Kidney epithelial cell (primary cell): ENCODE data around the gene LRCH4. TPM values are rescaled to one million over a fixed set of nuclear protein-coding genes. Genes with fewer than 3 reads are reported as not detected.

Experiments
- DNase-seq: peaks from one replicate; pipeline ENCODE4 v3.0.0-alpha.2; 2010; ENCODE audit warnings: low read depth
- H3K27me3 ChIP-seq: 2 replicates; pipeline ENCODE4 v1.6.0; 2011; ENCODE audit warnings: low read length; ENCODE audit not compliant: control insufficient read depth, insufficient read depth
- H3K36me3 ChIP-seq: 2 replicates; pipeline ENCODE4 v1.5.1; 2011; ENCODE audit warnings: low read length; ENCODE audit not compliant: control insufficient read depth, insufficient read depth
- H3K4me3 ChIP-seq: 2 replicates; pipeline ENCODE4 v1.5.1; 2011; ENCODE audit warnings: low read depth, mild to moderate bottlenecking, control low read depth, low read length
- CTCF ChIP-seq: IDR thresholded peaks from 2 replicates; pipeline ENCODE4 v1.5.1; 2011; ENCODE audit warnings: mild to moderate bottlenecking, moderate library complexity, low read length, control low read depth, inconsistent platforms; ENCODE audit not compliant: insufficient read depth, poor library complexity, severe bottlenecking
- total RNA-seq: library from RNA; depleted of rRNA; stranded (reverse); fragments of >200 nt; gene quantifications from 2 replicates; pipeline ENCODE4 v1.2.3, GENCODE V29; 2015

Gene LRCH4
- total RNA-seq, 1 donor from 2014 or later = 69.0 TPM

GRCh38 chr7:100602889-100603725 lies 17.2 kb upstream of the LRCH4 start:
- TF ChIP-seq CTCF = no peak
- no peak for DNase-seq
- no peaks in the 10 kb centered on the region for H3K27me3 ChIP-seq
- H3K4me3 ChIP-seq = peak overlapping the region; percentile 51
- H3K36me3 ChIP-seq = no peaks in the 10 kb centered on the region

- H3K4me3 ChIP-seq = no peak overlapping the region
- no peak for TF ChIP-seq CTCF
- no peak for DNase-seq
- no peaks in the 10 kb centered on the region for H3K27me3 ChIP-seq
- H3K36me3 ChIP-seq = no peaks in the 10 kb centered on the region
Measured at GRCh38 chr7:100600730-100601038, 14.8 kb upstream of the LRCH4 start.

GRCh38 chr7:100599911-100600729 lies 14.2 kb upstream of the LRCH4 start:
- no peak for DNase-seq
- Histone ChIP-seq H3K36me3 (no peaks in the 10 kb centered on the region), H3K27me3 (no peaks in the 10 kb centered on the region), H3K4me3 (no peak overlapping the region)
- TF ChIP-seq CTCF = no peak

- DNase-seq = no peak
- Histone ChIP-seq H3K36me3 (no peaks in the 10 kb centered on the region), H3K27me3 (no peaks in the 10 kb centered on the region), H3K4me3 (no peak overlapping the region)
- TF ChIP-seq CTCF = no peak
Measured at GRCh38 chr7:100598425-100598824, 12.5 kb upstream of the LRCH4 start.

GRCh38 chr7:100595188-100595587 lies 9.3 kb upstream of the LRCH4 start:
- Histone ChIP-seq H3K4me3 (no peak overlapping the region), H3K27me3 (peaks cover 1% of the 10 kb centered on the region), H3K36me3 (no peaks in the 10 kb centered on the region)
- no peak for TF ChIP-seq CTCF
- no peak for DNase-seq

- Histone ChIP-seq H3K4me3 (no peak overlapping the region), H3K27me3 (peaks cover 6% of the 10 kb centered on the region), H3K36me3 (no peaks in the 10 kb centered on the region)
- no peak for TF ChIP-seq CTCF
- no peak for DNase-seq
Measured at GRCh38 chr7:100591596-100591995, 5.7 kb upstream of the LRCH4 start.
